HG03159 (cell line): ENCODE data around the gene CDK13.
"Not testable (repeated sequence)": the region's sequence is repeated elsewhere in the genome, so short reads cannot be mapped to it uniquely, and the experiment has no call there.

ENCODE experiments used
- ATAC-seq: cut with Tn5 transposase; IDR thresholded peaks from one replicate; pipeline ENCODE4 v1.9.1; 2021; ENCODE audit warnings: mild to moderate bottlenecking, moderate library complexity; ENCODE audit not compliant: unreplicated experiment

Gene CDK13

GRCh38 chr7:40145596-40146130, 195.6 kb downstream of the CDK13 start:
- not testable (repeated sequence) for ATAC-seq

GRCh38 chr7:40147371-40148246, 197.6 kb downstream of the CDK13 start:
- ATAC-seq: no peak

- ATAC-seq: not testable (repeated sequence)
These were observed 198.2 kb downstream of the CDK13 start for GRCh38 chr7:40148247-40148580.

- ATAC-seq: no peak
These were observed 198.6 kb downstream of the CDK13 start for GRCh38 chr7:40148671-40149070.
